Stimulated activated CD4-positive, alpha-beta T cell treated with anti-CD3 and anti-CD28 coated beads, Interleukin-4, amount 100 ng/mL, for 24 hours (primary cell): ENCODE measurements around the gene CYP19A1.

Source experiments
- DNase-seq: peaks from one replicate; pipeline ENCODE4 v3.0.0-alpha.2; 2020

CYP19A1 gene

GRCh38 chr15:51322621-51323296 lies 15.6 kb downstream of the CYP19A1 start:
- DNase-seq, result no peak

GRCh38 chr15:51321316-51321715 lies 17.1 kb downstream of the CYP19A1 start:
- DNase-seq, result no peak

DNA sequence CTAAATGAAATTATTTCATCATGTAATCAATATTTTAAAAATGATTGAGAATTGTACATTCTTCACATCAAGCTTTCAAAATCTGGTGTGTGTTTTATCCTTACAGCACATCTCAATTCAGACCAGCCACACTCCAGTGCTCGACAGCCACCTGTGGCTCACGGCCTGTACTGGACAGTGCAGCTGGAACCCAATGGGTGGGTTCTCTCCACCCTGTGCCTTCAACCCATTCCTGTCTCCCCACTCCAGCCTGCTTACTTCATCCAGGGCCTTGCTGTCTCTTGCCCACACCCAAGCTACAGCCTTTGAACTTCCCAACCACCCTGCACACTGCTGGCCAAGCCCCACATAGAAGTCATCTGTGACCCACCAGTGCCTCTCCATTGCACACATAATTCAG lies 17.6 kb downstream of the CYP19A1 start:
- no peak for DNase-seq

- no peak for DNase-seq
Measured at GRCh38 chr15:51319539-51319938, 18.9 kb downstream of the CYP19A1 start.

DNA sequence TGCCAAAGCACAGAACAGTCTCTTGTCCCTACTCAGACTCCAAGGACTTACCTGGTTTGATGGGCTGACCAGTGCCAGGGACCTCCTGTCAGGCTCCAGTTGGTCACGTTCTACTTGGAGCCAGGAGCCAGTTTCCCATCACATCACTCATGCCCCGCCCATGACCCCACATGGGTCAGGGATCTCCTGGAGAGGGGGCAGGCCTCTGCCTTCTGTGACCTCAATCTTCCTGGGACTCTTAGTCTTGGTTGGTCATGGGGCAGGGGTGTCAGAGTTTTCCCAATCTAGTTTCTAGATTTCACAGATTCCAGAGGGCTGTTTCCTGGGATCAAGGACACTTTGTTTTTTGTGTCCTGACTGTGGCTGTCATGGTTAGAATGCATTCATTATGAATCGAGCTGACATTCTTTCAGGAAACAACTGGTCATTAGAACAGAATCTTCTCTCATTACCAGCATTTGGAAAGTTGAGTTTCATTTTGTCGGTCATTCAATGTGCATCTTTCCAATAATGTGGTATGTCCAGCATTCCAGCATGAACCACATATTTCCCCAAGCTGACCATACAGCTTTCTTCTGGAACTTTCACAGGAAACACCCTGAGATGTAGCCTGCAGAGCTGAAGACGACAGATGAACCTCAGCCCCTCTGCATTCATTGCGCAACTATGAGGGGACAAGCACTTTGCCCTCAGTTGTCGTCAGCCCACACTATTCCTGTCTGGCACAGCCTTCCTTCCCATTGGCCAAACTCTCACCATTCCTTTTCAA lies 19.8 kb downstream of the CYP19A1 start:
- DNase-seq, result no peak

GRCh38 chr15:51316636-51317035 lies 21.8 kb downstream of the CYP19A1 start:
- no peak for DNase-seq

GRCh38 chr15:51315726-51316125 lies 22.7 kb downstream of the CYP19A1 start:
- no peak for DNase-seq

- DNase-seq, result no peak
Measured at GRCh38 chr15:51314391-51315337, 23.7 kb downstream of the CYP19A1 start.

GRCh38 chr15:51313644-51314280 lies 24.6 kb downstream of the CYP19A1 start:
- DNase-seq, result no peak

DNA sequence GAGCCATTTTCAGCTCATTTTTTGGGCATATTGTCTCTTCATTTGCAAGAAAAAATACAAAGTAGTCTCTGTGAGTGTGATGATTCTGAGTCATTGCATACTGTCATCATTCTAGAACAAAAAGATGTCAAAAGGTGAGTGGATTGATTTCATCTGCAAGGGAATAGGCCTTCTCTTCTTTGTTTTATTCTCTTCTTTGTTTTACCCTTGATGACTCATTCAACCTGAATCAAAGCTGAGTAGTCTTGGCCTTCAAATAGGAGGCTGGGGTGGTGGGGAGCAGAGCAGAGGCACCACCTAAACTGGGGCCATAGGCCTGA lies 25.4 kb downstream of the CYP19A1 start:
- DNase-seq, result no peak

GRCh38 chr15:51312166-51313073 lies 26.0 kb downstream of the CYP19A1 start:
- DNase-seq, result no peak

DNA sequence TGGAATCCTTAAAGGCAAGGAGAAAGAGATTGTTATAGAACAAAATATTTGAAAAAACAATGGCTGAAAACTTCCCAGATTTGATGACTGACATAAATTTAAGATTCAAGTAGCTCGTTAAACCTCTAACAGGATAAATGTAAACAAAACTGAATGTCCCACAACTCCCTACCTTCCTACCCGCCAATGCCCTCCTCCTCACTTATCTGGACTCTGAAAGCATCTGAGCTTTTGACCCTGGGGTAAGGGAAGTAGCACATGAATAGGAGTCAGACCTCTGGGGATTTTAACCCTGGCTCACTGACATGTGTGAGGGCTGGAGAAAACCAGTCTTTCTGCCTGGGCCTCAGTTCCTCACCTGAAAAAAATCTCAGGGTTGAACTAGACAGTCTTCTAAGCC lies 26.9 kb downstream of the CYP19A1 start:
- DNase-seq, result no peak

DNA sequence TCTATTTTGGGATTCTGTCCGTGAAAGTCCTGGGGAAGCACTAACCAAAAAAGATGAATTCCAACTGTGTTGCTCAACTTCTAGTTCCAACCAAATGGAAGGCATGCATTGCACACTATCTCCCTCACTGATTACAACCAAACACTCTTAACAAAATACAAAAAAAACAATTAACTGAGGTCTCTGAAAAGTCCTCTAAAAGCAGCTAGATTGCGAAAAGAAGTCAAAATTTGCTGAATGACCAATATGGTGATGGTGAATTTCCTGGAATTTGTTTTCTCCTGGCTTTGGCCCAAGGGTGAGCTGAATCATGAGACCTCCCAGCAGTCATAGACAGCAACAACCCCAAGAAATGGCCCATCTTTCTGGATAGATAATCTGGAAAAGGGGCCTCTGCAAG lies 28.3 kb downstream of the CYP19A1 start:
- DNase-seq, result no peak

- no peak for DNase-seq
Measured at GRCh38 chr15:51307811-51308210, 30.6 kb downstream of the CYP19A1 start.

- DNase-seq, result no peak
Measured at GRCh38 chr15:51307325-51307724, 31.1 kb downstream of the CYP19A1 start.

DNA sequence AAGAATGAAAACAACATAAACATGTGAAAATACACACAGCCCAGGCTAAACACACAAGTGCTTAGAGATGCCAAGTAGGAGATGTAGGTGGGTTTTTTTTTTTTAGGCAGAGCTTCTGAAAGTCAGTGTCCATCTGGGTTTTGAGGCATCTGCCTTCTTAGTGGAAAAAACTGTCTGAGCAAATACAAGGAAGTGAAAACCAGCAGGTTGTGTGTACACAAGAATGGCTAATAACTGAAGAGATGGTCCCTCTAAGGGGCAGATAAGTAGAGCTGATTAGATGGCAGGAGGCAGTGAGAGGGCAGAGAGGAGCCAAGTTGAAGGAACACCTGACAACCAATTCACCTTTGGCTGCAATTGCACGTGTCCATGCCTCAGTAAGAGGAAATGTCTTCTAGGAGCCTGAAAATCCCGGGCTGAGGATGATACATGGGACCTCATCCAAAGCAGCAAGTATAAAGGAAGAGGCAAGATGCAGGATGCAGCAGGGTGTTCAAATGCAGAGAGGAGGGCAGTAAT lies 34.9 kb downstream of the CYP19A1 start:
- DNase-seq, result no peak

- no peak for DNase-seq
Measured at GRCh38 chr15:51302480-51302879, 35.9 kb downstream of the CYP19A1 start.

DNA sequence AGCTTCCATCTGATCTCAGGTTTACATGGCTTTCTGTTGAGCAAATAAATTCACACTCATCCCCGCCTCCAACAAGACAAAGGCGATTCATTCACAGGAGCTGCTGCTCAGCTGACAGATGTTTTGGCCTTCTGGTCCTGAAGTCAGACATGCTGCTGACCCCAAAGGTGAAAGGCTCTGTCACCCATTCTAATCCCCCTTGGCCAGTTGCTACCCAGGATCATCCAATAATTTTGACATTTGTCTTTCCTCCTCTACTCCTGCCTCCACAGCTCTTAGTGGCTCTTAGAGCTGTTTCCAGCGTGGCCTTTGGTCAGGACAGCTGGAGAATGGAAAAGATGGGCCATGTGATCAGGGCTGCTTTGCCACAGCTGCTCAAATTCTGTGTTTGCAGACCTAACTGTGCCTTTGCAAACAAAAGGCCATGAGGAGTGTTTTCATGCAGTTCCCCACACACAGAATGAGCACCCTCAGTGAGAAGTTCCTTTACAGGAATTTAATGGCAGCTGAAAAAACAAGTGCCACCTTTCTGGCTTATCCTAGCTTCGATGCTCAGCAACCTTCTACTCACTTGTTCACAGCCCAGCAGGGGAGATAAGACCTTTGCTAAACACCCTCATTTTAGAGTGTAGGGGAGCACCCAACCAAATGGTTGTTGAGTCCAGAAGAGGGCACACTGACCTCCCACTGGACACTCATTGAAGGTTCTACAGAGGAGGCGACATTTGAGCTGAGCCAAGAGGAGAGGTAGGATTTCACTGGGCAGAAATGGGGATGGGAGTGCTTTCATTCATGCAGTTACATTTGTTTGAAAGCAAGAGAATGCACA lies 39.0 kb downstream of the CYP19A1 start:
- no peak for DNase-seq

GRCh38 chr15:51298620-51299019 lies 39.8 kb downstream of the CYP19A1 start:
- no peak for DNase-seq

GRCh38 chr15:51290720-51291119 lies 47.7 kb downstream of the CYP19A1 start:
- DNase-seq, result no peak

GRCh38 chr15:51289290-51289689 lies 49.1 kb downstream of the CYP19A1 start:
- DNase-seq, result no peak
